ENCODE measurements around the gene IL10RB.
"Not testable (repeated sequence)": the region's sequence is repeated elsewhere in the genome, so short reads cannot be mapped to it uniquely, and the experiment has no call there.

Gene IL10RB

DNA sequence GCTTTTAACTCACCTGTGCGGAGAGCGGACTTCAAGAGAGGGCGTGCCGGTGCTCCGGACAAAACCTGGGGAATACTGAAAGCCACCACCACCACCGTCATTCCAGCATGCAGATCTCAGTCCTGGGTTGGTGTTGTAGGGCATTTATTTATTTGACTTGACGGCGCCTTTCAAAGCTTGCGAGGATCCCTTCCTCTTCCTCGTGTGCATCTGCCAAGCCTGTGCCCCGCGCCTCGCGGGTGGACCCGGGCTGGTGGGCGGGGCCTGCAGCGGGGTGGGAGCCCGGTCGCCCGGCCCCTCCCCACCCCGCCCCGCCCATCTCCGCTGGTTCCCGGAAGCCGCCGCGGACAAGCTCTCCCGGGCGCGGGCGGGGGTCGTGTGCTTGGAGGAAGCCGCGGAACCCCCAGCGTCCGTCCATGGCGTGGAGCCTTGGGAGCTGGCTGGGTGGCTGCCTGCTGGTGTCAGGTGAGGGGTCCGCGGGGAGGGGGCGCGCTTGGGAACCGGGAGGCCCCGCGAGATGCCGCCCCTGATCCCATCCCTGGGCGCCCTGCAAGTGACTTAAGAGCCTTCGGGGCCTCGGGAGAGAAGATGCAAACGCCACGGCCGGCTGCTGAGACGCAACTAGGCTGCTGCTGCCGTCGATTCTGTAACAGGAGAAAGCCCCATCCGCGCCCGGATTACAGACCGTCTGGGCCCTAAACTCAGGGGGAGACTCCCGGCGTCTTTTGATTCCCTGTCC lies at the start of gene IL10RB:
Gene IL10RB, plus strand, starts transcription at position 318 of the 739 bp plus-strand sequence. Its CDS starts 99 bp downstream, at position 417.
- peak within 1 kb of the TSS; percentile 84 for H3K4me3 ChIP-seq (ENCODE audit: low read depth, low read length)
- peak; percentile 10; the same call in 1 of the 2 replicates for TF ChIP-seq CTCF (IDR thresholded peaks at IDR 0.05; ENCODE audit: low read depth, low read length)
- no peaks in the 10 kb centered on the region for H3K27me3 ChIP-seq (ENCODE audit: insufficient read depth, low read depth, severe bottlenecking)
- peak within 1 kb of the TSS; percentile 66 for H3K27ac ChIP-seq
- DNase-seq: peak; percentile 79
- H3K36me3 ChIP-seq: peaks cover 13% of the 10 kb centered on the region
- H3K9me3 ChIP-seq (ENCODE audit: severe bottlenecking): no peaks in the 10 kb centered on the region

DNA sequence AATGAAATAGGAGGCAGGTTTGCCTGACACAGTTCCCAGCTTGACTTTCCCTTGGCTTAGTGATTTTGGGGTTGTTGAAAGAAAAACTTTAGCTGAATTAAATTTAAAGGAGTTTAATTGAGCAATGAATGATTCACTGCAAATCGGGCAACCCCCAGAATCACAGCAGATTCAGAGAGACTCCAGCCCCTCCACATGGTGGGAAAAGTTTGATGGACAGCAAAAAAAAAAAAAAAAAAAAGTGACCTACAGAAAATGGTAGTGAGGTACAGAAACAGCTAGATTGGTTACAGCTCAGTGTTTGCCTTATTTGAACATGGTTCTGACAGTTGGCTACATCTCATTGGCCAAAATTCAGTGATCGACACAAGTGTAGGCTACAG lies 49.0 kb upstream of the IL10RB start:
- Histone ChIP-seq H3K27ac (no peak overlapping the region), H3K4me3 (ENCODE audit: low read depth, low read length) (no peak overlapping the region), H3K27me3 (ENCODE audit: insufficient read depth, low read depth, severe bottlenecking) (no peaks in the 10 kb centered on the region), H3K36me3 (no peaks in the 10 kb centered on the region), H3K9me3 (ENCODE audit: severe bottlenecking) (no peaks in the 10 kb centered on the region)
- no peak for DNase-seq
- no peak for TF ChIP-seq CTCF (IDR thresholded peaks at IDR 0.05; ENCODE audit: low read depth, low read length)

DNA sequence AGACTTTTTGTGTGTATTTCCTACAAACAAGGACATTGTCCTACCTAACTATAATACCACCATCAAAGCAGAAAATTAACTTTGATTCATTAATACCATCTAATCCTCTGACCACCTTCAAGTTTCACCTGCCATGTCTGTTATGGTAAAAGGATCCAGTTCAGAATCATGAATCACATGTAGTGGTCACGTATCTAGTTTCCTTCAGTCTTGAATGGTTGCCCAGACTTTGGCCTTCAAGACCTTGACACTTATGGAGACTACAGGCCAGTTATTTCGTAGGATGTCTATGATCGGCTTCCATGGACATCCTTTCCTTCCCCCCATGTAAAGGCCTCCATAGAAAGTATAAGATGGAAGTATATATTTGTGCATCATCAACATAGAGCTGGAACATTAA lies 46.9 kb upstream of the IL10RB start:
- TF ChIP-seq CTCF (IDR thresholded peaks at IDR 0.05; ENCODE audit: low read depth, low read length): no peak
- DNase-seq: no peak
- Histone ChIP-seq H3K27ac (no peak overlapping the region), H3K27me3 (ENCODE audit: insufficient read depth, low read depth, severe bottlenecking) (no peaks in the 10 kb centered on the region), H3K9me3 (ENCODE audit: severe bottlenecking) (peaks cover 3% of the 10 kb centered on the region), H3K4me3 (ENCODE audit: low read depth, low read length) (no peak overlapping the region), H3K36me3 (no peaks in the 10 kb centered on the region)

GRCh38 chr21:33219954-33220353 lies 46.2 kb upstream of the IL10RB start:
- H3K27me3 ChIP-seq (ENCODE audit: insufficient read depth, low read depth, severe bottlenecking): no peaks in the 10 kb centered on the region
- H3K4me3 ChIP-seq (ENCODE audit: low read depth, low read length): no peak overlapping the region
- H3K27ac ChIP-seq: no peak overlapping the region
- peaks cover 3% of the 10 kb centered on the region for H3K9me3 ChIP-seq (ENCODE audit: severe bottlenecking)
- H3K36me3 ChIP-seq: no peaks in the 10 kb centered on the region
- DNase-seq: no peak
- TF ChIP-seq CTCF (IDR thresholded peaks at IDR 0.05; ENCODE audit: low read depth, low read length): no peak

- H3K27me3 ChIP-seq (ENCODE audit: insufficient read depth, low read depth, severe bottlenecking); DNase-seq; H3K4me3 ChIP-seq (ENCODE audit: low read depth, low read length); H3K27ac ChIP-seq; H3K9me3 ChIP-seq (ENCODE audit: severe bottlenecking); H3K36me3 ChIP-seq: not testable (repeated sequence)
These were observed 40.8 kb upstream of the IL10RB start for GRCh38 chr21:33225376-33225775.

DNA sequence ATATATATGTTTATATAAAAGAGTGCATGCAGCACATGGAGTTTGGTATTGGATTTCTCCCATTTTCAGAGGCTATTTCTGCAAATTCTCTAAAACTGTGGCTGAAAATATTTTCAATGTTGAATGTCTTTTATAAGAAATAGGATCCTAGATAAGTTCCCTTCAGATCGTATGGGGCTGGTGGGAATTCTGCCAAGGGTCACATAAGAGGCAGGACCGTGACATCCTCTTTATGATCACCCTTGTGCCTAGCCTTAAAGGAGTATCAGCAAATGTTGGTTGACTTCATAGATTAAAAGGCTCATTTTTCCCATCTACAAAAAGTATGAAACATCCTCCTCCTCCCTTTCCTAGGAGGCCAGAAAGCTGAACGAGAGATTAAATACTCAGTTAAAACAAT lies 37.7 kb upstream of the IL10RB start:
- TF ChIP-seq CTCF (IDR thresholded peaks at IDR 0.05; ENCODE audit: low read depth, low read length): no peak

More for the DNA sequence above, 37.7 kb upstream of the IL10RB start:
- no peak overlapping the region for H3K27ac ChIP-seq
- H3K27me3 ChIP-seq (ENCODE audit: insufficient read depth, low read depth, severe bottlenecking): no peaks in the 10 kb centered on the region
- H3K4me3 ChIP-seq (ENCODE audit: low read depth, low read length): no peak overlapping the region
- DNase-seq: no peak
- peaks cover 3% of the 10 kb centered on the region for H3K9me3 ChIP-seq (ENCODE audit: severe bottlenecking)
- H3K36me3 ChIP-seq: peaks cover 15% of the 10 kb centered on the region; the same call in 1 of the 2 replicates
